HCT116 (cell line): Measurements from ENCODE around the gene IMPA2. TPM values are rescaled to one million over a fixed set of nuclear protein-coding genes. Genes with fewer than 3 reads are reported as not detected.

ENCODE experiments used
- ATAC-seq: fragments of 200-7000 bp; cut with Tn5 transposase; 2 replicates; pipeline ENCODE4 v1.9.1; 2020; ENCODE audit warnings: mild to moderate bottlenecking, moderate library complexity
- BruUV-seq: library from RNA; stranded (reverse); fragments of 400-500 nt; replicated peaks from 2 replicates; lab custom pipeline; 2021; lab: Mats Ljungman, UMichigan
- CTCF ChIA-PET: fragments of 300-600 bp; sonication (Branson Sonifier 250); formaldehyde crosslinking; loops from one replicate; lab custom pipeline; 2021; ENCODE audit warnings: antibody characterized with exemption; lab: Charles Lee
- POLR2A ChIA-PET: fragments of 300-600, 350-600 bp; sonication (Branson Sonifier 250); formaldehyde crosslinking; loops from one replicate; lab custom pipeline; 2021; ENCODE audit warnings: antibody characterized with exemption; lab: Charles Lee
- RAD21 ChIA-PET, 2 experiments: fragments of 300-600 bp; sonication (Branson Sonifier 250); formaldehyde crosslinking; loops; one replicate each; lab custom pipeline; 2023; ENCODE audit warnings: low total read pairs in 2 of 2; ENCODE audit not compliant: uncharacterized antibody in 2 of 2, unreplicated experiment in 2 of 2, low non-redundant PET in 1 of 2; lab: Charles Lee
- DNase-seq: peaks from one replicate; pipeline ENCODE4 v3.0.0-alpha.2; 2010; ENCODE audit warnings: low read depth, low spot score
- H2AFZ ChIP-seq: fragments of 200-600 bp; shearing (Covaris generic), sonication (generic); 2 replicates; pipeline ENCODE4 v1.6.1; 2017; ENCODE audit warnings: low read depth, mixed run types, mixed read lengths, antibody characterized with exemption, low read length; ENCODE audit not compliant: poor library complexity, severe bottlenecking
- H3K27ac ChIP-seq: 2 replicates; pipeline ENCODE4 v1.5.1; 2012; ENCODE audit warnings: low read depth, low read length
- H3K27me3 ChIP-seq: fragments of 200-600 bp; sonication (generic); 2 replicates; pipeline ENCODE4 v1.6.1; 2016; ENCODE audit warnings: mixed run types, low read length, mixed read lengths; ENCODE audit not compliant: insufficient read depth
- H3K36me3 ChIP-seq, 2 experiments: fragments of 200-500 bp in 1 of 2; fragments of 200-600 bp in 1 of 2; sonication (Bioruptor generic) in 1 of 2; sonication (generic) in 1 of 2; 2 replicates each; pipeline versions ENCODE4 v1.5.1 to v1.6.1; 2014 to 2016; ENCODE audit warnings: low read length in 2 of 2, inconsistent platforms in 1 of 2, mixed read lengths in 1 of 2, mixed run types in 1 of 2; ENCODE audit not compliant: insufficient read depth in 2 of 2, control insufficient read depth in 1 of 2
- H3K4me1 ChIP-seq, 2 experiments: fragments of 200-600 bp in 1 of 2; sonication (generic) in 1 of 2; 2 replicates each; pipeline versions ENCODE4 v1.5.1 to v1.6.1; 2012 to 2017; ENCODE audit warnings: low read length in 2 of 2, inconsistent platforms in 1 of 2, mild to moderate bottlenecking in 1 of 2, mixed read lengths in 1 of 2, mixed run types in 1 of 2, moderate library complexity in 1 of 2; ENCODE audit not compliant: insufficient read depth in 2 of 2, control insufficient read depth in 1 of 2
- H3K4me2 ChIP-seq: fragments of 200-600 bp; sonication (generic); 2 replicates; pipeline ENCODE4 v1.6.1; 2017; ENCODE audit warnings: mixed run types, low read length, mixed read lengths
- H3K4me3 ChIP-seq, 2 experiments: fragments of 200-600 bp in 1 of 2; sonication (generic) in 1 of 2; replicated peaks in 1 of 2; 2 replicates each; pipeline ENCODE4 v1.5.1; 2011 to 2016; ENCODE audit warnings: low read length in 2 of 2, control low read depth in 1 of 2, low read depth in 1 of 2, mild to moderate bottlenecking in 1 of 2, mixed read lengths in 1 of 2, mixed run types in 1 of 2
- H3K79me2 ChIP-seq: fragments of 200-600 bp; sonication (generic); 2 replicates; pipeline ENCODE4 v1.6.1; 2017; ENCODE audit warnings: mild to moderate bottlenecking, mixed run types, low read length, moderate library complexity, mixed read lengths; ENCODE audit not compliant: insufficient read depth
- H3K9ac ChIP-seq: fragments of 200-600 bp; sonication (generic); 2 replicates; pipeline ENCODE4 v1.6.1; 2016; ENCODE audit warnings: low read length, mixed read lengths
- H3K9me2 ChIP-seq: fragments of 200-600 bp; sonication (generic), shearing (Covaris generic); 2 replicates; pipeline ENCODE4 v1.6.1; 2017; ENCODE audit warnings: mixed run types, mild to moderate bottlenecking, moderate library complexity; ENCODE audit not compliant: insufficient read depth
- H3K9me3 ChIP-seq, 2 experiments: fragments of 200-500 bp in 1 of 2; fragments of 200-600 bp in 1 of 2; sonication (Bioruptor generic) in 1 of 2; sonication (generic) in 1 of 2; 2 replicates each; pipeline ENCODE4 v1.6.1; 2014 to 2017; ENCODE audit warnings: low read length in 2 of 2, mixed read lengths in 2 of 2, inconsistent platforms in 1 of 2, low read depth in 1 of 2, mild to moderate bottlenecking in 1 of 2, mixed run types in 1 of 2, moderate library complexity in 1 of 2; ENCODE audit not compliant: control insufficient read depth in 1 of 2, insufficient read depth in 1 of 2
- H4K20me1 ChIP-seq: fragments of 200-600 bp; sonication (generic), shearing (Covaris generic); 2 replicates; pipeline ENCODE4 v1.6.1; 2017; ENCODE audit warnings: mixed run types, mild to moderate bottlenecking, moderate library complexity; ENCODE audit not compliant: insufficient read depth
- CBX3 ChIP-seq: IDR thresholded peaks from 2 replicates; pipeline ENCODE4 v1.6.1; 2012; ENCODE audit warnings: low read depth
- CEBPB ChIP-seq: IDR thresholded peaks from 2 replicates; pipeline ENCODE4 v1.6.1; 2012; ENCODE audit warnings: low read depth
- EGR1 ChIP-seq: IDR thresholded peaks from 2 replicates; pipeline ENCODE4 v1.6.1; 2012; ENCODE audit warnings: low read depth
- ELF1 ChIP-seq: IDR thresholded peaks from 2 replicates; pipeline ENCODE4 v1.6.1; 2012; ENCODE audit warnings: low read depth, borderline replicate concordance
- EZH2 ChIP-seq: fragments of 200-600 bp; sonication (generic); IDR thresholded peaks from 2 replicates; pipeline ENCODE4 v1.6.1; 2017; ENCODE audit warnings: antibody characterized with exemption, mixed run types
- EZH2phosphoT487 ChIP-seq: fragments of 200-600 bp; IDR thresholded peaks from 2 replicates; pipeline ENCODE4 v1.6.1; 2018; ENCODE audit warnings: antibody characterized with exemption, borderline replicate concordance
- FOSL1 ChIP-seq: IDR thresholded peaks from 2 replicates; pipeline ENCODE4 v1.6.1; 2012; ENCODE audit warnings: low read depth
- POLR2A ChIP-seq: IDR thresholded peaks from 2 replicates; pipeline ENCODE4 v1.7.0; 2011; ENCODE audit warnings: borderline replicate concordance; ENCODE audit not compliant: insufficient read depth, insufficient read length; ENCODE audit errors: extremely low read depth
- POLR2AphosphoS5 ChIP-seq: IDR thresholded peaks from 2 replicates; pipeline ENCODE4 v1.6.1; 2011; ENCODE audit warnings: mild to moderate bottlenecking, low read depth, low read length, moderate library complexity
- RAD21 ChIP-seq: IDR thresholded peaks from 2 replicates; pipeline ENCODE4 v1.6.1; 2012; ENCODE audit warnings: low read depth, mild to moderate bottlenecking
- SIN3A ChIP-seq: IDR thresholded peaks from 2 replicates; pipeline ENCODE4 v1.6.1; 2012; ENCODE audit warnings: low read depth
- SP1 ChIP-seq: IDR thresholded peaks from 2 replicates; pipeline ENCODE4 v1.6.1; 2012; ENCODE audit warnings: low read depth
- TCF7L2 ChIP-seq: IDR thresholded peaks from 2 replicates; pipeline ENCODE4 v1.7.0; 2011; ENCODE audit warnings: borderline replicate concordance, inconsistent platforms; ENCODE audit not compliant: insufficient read depth, insufficient read length; ENCODE audit errors: extremely low read depth
- YY1 ChIP-seq: IDR thresholded peaks from 2 replicates; pipeline ENCODE4 v1.6.1; 2011; ENCODE audit warnings: low read length, low read depth, moderate library complexity, mild to moderate bottlenecking; ENCODE audit not compliant: insufficient replicate concordance; ENCODE audit errors: extremely low read depth
- ZBTB33 ChIP-seq: IDR thresholded peaks from 2 replicates; pipeline ENCODE4 v1.6.1; 2011; ENCODE audit warnings: mild to moderate bottlenecking, low read length, moderate library complexity; ENCODE audit not compliant: insufficient replicate concordance; ENCODE audit errors: extremely low read depth
- ZFX ChIP-seq: fragments of 450-650 bp; IDR thresholded peaks from 2 replicates; pipeline ENCODE4 v1.6.1; 2017
- ZNF274 ChIP-seq: fragments of 200-500 bp; sonication (Bioruptor generic); IDR thresholded peaks from 2 replicates; pipeline ENCODE4 v1.6.1; 2014; ENCODE audit warnings: mild to moderate bottlenecking, low read depth, low read length, inconsistent platforms
- intact Hi-C: fragments of 100-400 bp; cut with micrococcal nuclease; formaldehyde crosslinking; loops from 2 replicates; pipeline ENCODE4 v1.10.0; 2022
- total RNA-seq: library from RNA; stranded (reverse); gene quantifications from one replicate; pipeline ENCODE4 v1.2.1, GENCODE V29; 2021; ENCODE audit not compliant: unreplicated experiment
- TF ChIP-seq, protein P1 (sequence below), 3 experiments: fragments of 200-600 bp in 1 of 3; sonication (generic) in 1 of 3; IDR thresholded peaks in 2 of 3; conservative IDR thresholded peaks in 1 of 3; 2 replicates each; pipeline ENCODE4 v1.5.1; 2012 to 2017; ENCODE audit warnings: low read depth in 2 of 3, low read length in 2 of 3, antibody characterized with exemption in 1 of 3, borderline replicate concordance in 1 of 3, control low read depth in 1 of 3, mild to moderate bottlenecking in 1 of 3, mixed read lengths in 1 of 3, mixed run types in 1 of 3, moderate library complexity in 1 of 3; ENCODE audit not compliant: insufficient read depth in 1 of 3
- TF ChIP-seq, protein P2 (sequence below): IDR thresholded peaks from 2 replicates; pipeline ENCODE4 v1.6.1; 2012
- TF ChIP-seq, protein P3 (sequence below): IDR thresholded peaks from 2 replicates; pipeline ENCODE4 v1.6.1; 2012

The IMPA2 gene
- total RNA-seq, 1 experiment from 2014 or later, result 32.5 TPM

- ChIA-PET POLR2A (no interaction called here), RAD21 (no interaction called here), CTCF (interaction anchor here (0.9 to 8.5 kb wide), 2 partner anchors 48 to 53 kb away, joined by 3 to 162 read pairs; no protein-coding TSS in a partner anchor)
- Histone ChIP-seq H3K9ac (no peak overlapping the region), H3K36me3 (no peaks in the 10 kb centered on the region; a peak in 1 of 4 replicates), H3K4me3 (no peak overlapping the region), H3K4me1 (peaks cover 6 to 23% of the 10 kb centered on the region in 2 experiments; a peak in 3 of 4 replicates), H2AFZ (no peak overlapping the region), H3K4me2 (no peak overlapping the region), H4K20me1 (no peaks in the 10 kb centered on the region), H3K9me2 (no peaks in the 10 kb centered on the region), H3K9me3 (no peaks in the 10 kb centered on the region), H3K79me2 (no peaks in the 10 kb centered on the region), H3K27ac (no peak overlapping the region), H3K27me3 (no peaks in the 10 kb centered on the region)
- TF ChIP-seq TCF7L2 (no peak), ZBTB33 (no peak), CBX3 (no peak), EZH2 (no peak), ZNF274 (no peak), EZH2phosphoT487 (no peak), SP1 (no peak), SIN3A (no peak), ZFX (no peak), EGR1 (no peak), YY1 (no peak), FOSL1 (no peak), RAD21 (no peak), ELF1 (no peak), POLR2A (no peak), CEBPB (no peak), POLR2AphosphoS5 (no peak)
- TF ChIP-seq, protein P1, sequence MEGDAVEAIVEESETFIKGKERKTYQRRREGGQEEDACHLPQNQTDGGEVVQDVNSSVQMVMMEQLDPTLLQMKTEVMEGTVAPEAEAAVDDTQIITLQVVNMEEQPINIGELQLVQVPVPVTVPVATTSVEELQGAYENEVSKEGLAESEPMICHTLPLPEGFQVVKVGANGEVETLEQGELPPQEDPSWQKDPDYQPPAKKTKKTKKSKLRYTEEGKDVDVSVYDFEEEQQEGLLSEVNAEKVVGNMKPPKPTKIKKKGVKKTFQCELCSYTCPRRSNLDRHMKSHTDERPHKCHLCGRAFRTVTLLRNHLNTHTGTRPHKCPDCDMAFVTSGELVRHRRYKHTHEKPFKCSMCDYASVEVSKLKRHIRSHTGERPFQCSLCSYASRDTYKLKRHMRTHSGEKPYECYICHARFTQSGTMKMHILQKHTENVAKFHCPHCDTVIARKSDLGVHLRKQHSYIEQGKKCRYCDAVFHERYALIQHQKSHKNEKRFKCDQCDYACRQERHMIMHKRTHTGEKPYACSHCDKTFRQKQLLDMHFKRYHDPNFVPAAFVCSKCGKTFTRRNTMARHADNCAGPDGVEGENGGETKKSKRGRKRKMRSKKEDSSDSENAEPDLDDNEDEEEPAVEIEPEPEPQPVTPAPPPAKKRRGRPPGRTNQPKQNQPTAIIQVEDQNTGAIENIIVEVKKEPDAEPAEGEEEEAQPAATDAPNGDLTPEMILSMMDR (IDR thresholded peaks at IDR 0.05 in 2 of 3, conservative IDR thresholded peaks at IDR 0.05 in 1 of 3; ENCODE audit: borderline replicate concordance in 1 of 3, insufficient read depth in 1 of 3, low read depth in 2 of 3, low read length in 2 of 3), result no peak
- TF ChIP-seq, protein P2, sequence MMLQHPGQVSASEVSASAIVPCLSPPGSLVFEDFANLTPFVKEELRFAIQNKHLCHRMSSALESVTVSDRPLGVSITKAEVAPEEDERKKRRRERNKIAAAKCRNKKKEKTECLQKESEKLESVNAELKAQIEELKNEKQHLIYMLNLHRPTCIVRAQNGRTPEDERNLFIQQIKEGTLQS, result no peak
- TF ChIP-seq, protein P3, sequence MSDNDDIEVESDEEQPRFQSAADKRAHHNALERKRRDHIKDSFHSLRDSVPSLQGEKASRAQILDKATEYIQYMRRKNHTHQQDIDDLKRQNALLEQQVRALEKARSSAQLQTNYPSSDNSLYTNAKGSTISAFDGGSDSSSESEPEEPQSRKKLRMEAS, result no peak
- intact Hi-C loops, result no loop called here
- ATAC-seq (no peak), DNase-seq (no peak)
- no TSS peak for BruUV-seq
Measured at GRCh38 chr18:11991021-11991795, 9.9 kb downstream of the IMPA2 start.
